Thoracic aorta (tissue), 2 donors: ENCODE data around the gene ZFP92. TPM values are rescaled to one million over a fixed set of nuclear protein-coding genes. Genes with fewer than 3 reads are reported as not detected.

ENCODE experiments used
- ATAC-seq: fragments of 150-250 bp; one replicate; pipeline ENCODE4 v1.8.0; 2017; ENCODE audit warnings: low read depth; ENCODE audit not compliant: insufficient number of reproducible peaks, low FRiP score
- DNase-seq: peaks from one replicate; pipeline ENCODE4 v3.0.0-alpha.2; 2020; ENCODE audit warnings: low spot score
- H3K27ac ChIP-seq, 2 donors: fragments of 200-600 bp; sonication (generic); 1 replicate in 1 of 2; 2 replicates in 1 of 2; pipeline ENCODE4 v1.5.1; 2016; ENCODE audit warnings: mild to moderate bottlenecking in 2 of 2, moderate library complexity in 2 of 2
- H3K27me3 ChIP-seq: fragments of 200-600 bp; sonication (generic); replicated peaks from 2 replicates; pipeline ENCODE4 v1.6.0; 2016; ENCODE audit warnings: mild to moderate bottlenecking; ENCODE audit not compliant: insufficient read depth
- H3K36me3 ChIP-seq: fragments of 200-600 bp; sonication (generic); one replicate; pipeline ENCODE4 v1.5.1; 2016
- H3K4me1 ChIP-seq, 2 donors: fragments of 200-600 bp; sonication (generic); 1 replicate in 1 of 2; 2 replicates in 1 of 2; pipeline versions ENCODE4 v1.5.1 to v1.6.0; 2016; ENCODE audit warnings: low read depth in 2 of 2, mild to moderate bottlenecking in 1 of 2; ENCODE audit not compliant: control insufficient read depth in 1 of 2
- H3K4me3 ChIP-seq: fragments of 200-600 bp; sonication (generic); 2 replicates; pipeline ENCODE4 v1.5.1; 2016; ENCODE audit warnings: mild to moderate bottlenecking
- H3K9me3 ChIP-seq: fragments of 200-600 bp; sonication (generic); 2 replicates; pipeline ENCODE4 v1.5.1; 2016
- total RNA-seq, 2 donors: library from RNA; depleted of rRNA; stranded (reverse); fragments of >200 nt; gene quantifications; one replicate each; pipeline versions ENCODE4 v1.1.0 to v1.2.3, GENCODE V29; 2016
- TF ChIP-seq, protein P1 (sequence below): fragments of 200-600 bp; sonication (generic); IDR thresholded peaks from one replicate; pipeline ENCODE4 v1.5.1; 2019; ENCODE audit warnings: antibody characterized with exemption

Gene ZFP92
- total RNA-seq, 2 donors from 2014 or later, result 0.95 to 1.2 TPM

DNA sequence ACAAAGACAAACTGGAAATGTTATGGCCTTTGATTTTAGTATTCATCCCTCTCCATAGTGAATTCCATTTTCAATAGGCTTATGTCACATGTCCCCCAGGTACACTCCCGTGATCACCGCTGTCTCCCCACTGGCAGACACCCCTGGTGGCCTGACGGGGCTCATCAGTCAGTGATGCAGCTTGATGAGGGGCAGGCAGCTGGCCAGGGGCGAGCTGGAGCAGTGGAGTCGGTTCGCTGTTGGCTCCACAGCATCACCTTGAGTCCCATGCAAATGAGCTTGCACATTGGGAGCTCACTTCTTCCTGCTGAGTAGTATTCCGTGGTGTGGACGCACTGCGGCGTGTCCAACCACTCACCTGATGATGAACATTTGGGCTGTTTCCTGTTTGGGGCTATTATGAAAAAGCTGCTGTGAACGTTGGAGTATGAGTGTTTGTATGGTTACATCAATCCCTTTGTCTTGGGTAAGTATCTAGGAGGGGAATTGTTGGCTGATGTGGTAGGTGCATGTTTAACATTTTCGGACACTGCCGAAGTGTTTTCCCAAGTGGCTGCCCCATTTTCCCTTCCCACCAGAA lies 29.4 kb downstream of the ZFP92 start:
- H3K27ac ChIP-seq, result no peak overlapping the region
- ATAC-seq, result no peak
- DNase-seq, result no peak
- TF ChIP-seq, protein P1, sequence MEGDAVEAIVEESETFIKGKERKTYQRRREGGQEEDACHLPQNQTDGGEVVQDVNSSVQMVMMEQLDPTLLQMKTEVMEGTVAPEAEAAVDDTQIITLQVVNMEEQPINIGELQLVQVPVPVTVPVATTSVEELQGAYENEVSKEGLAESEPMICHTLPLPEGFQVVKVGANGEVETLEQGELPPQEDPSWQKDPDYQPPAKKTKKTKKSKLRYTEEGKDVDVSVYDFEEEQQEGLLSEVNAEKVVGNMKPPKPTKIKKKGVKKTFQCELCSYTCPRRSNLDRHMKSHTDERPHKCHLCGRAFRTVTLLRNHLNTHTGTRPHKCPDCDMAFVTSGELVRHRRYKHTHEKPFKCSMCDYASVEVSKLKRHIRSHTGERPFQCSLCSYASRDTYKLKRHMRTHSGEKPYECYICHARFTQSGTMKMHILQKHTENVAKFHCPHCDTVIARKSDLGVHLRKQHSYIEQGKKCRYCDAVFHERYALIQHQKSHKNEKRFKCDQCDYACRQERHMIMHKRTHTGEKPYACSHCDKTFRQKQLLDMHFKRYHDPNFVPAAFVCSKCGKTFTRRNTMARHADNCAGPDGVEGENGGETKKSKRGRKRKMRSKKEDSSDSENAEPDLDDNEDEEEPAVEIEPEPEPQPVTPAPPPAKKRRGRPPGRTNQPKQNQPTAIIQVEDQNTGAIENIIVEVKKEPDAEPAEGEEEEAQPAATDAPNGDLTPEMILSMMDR, result no peak
- H3K36me3 ChIP-seq, result no peaks in the 10 kb centered on the region
- H3K4me3 ChIP-seq, result no peak overlapping the region
- H3K9me3 ChIP-seq, result no peaks in the 10 kb centered on the region
- H3K4me1 ChIP-seq, result no peaks in the 10 kb centered on the region
- no peaks in the 10 kb centered on the region for H3K27me3 ChIP-seq

DNA sequence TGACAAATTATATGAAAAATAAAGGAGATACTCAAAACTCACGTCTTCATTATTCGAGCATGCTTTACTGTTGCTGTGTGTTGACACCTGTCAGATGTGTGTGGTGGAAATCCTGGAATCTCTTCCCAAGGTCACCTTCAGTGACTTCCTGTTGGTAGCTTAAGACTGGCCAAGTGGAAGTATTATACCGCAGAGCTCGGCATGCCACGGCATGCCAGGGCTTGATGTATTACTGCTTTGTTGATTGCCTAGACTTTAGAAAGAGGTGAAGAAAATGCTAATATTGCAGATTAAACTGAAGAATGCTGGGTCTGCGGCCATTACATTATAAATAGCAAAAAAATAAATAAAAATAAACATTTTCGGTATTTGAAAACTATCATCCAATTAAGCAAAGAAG lies 30.0 kb downstream of the ZFP92 start:
- Histone ChIP-seq H3K4me3 (no peak overlapping the region), H3K27ac (no peak overlapping the region), H3K27me3 (no peaks in the 10 kb centered on the region), H3K9me3 (no peaks in the 10 kb centered on the region), H3K4me1 (no peaks in the 10 kb centered on the region), H3K36me3 (no peaks in the 10 kb centered on the region)
- ATAC-seq, result no peak
- DNase-seq, result no peak
- TF ChIP-seq, protein P1, result no peak

DNA sequence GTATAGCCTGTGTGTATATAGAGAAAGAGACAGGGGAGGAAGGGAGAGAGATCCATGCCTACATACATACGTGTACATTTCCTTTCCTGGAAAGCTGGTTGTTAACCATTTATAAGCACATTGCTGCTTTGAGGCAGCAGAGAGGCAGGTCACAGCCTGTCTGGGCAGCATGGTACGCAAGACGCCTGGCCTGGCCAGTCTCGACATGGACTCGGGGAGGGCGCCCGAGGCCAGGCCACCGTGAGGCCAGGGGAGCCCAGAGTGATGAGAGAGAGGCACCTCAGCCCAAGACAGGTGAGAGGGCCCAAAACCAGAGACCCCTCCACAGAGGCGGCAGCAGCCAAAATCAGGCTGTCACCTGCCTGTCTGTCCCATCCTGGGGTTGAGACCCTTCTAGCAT lies 30.7 kb downstream of the ZFP92 start:
- no peaks in the 10 kb centered on the region for H3K27me3 ChIP-seq
- no peaks in the 10 kb centered on the region for H3K36me3 ChIP-seq
- DNase-seq (no peak), ATAC-seq (no peak)
- TF ChIP-seq, protein P1, result no peak
- no peaks in the 10 kb centered on the region for H3K4me1 ChIP-seq
- H3K27ac ChIP-seq, result no peak overlapping the region
- no peaks in the 10 kb centered on the region for H3K9me3 ChIP-seq
- no peak overlapping the region for H3K4me3 ChIP-seq

DNA sequence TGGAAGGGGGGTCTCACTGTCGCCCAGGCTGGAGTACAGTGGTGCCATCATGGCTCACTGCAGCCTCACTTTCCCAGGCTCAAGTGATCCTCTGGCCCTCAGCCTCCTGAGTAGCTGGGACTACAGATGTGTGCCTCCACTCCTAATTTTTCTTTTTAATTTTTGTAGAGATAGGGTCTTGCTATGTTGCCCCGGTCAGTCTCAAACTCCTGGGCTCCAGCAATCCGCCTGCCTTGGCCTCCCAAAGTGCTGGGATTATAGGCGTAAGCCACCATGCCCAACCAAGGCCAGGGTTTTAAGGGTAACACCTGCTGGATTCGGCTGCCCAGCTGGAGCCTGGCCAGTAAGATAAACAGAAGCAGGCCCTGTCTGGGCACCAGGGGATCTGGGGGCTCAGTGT lies 31.2 kb downstream of the ZFP92 start:
- Histone ChIP-seq H3K27me3 (no peaks in the 10 kb centered on the region), H3K4me1 (no peaks in the 10 kb centered on the region), H3K4me3 (no peak overlapping the region), H3K36me3 (no peaks in the 10 kb centered on the region), H3K9me3 (no peaks in the 10 kb centered on the region), H3K27ac (no peak overlapping the region)
- TF ChIP-seq, protein P1, result no peak
- DNase-seq (no peak), ATAC-seq (no peak)

DNA sequence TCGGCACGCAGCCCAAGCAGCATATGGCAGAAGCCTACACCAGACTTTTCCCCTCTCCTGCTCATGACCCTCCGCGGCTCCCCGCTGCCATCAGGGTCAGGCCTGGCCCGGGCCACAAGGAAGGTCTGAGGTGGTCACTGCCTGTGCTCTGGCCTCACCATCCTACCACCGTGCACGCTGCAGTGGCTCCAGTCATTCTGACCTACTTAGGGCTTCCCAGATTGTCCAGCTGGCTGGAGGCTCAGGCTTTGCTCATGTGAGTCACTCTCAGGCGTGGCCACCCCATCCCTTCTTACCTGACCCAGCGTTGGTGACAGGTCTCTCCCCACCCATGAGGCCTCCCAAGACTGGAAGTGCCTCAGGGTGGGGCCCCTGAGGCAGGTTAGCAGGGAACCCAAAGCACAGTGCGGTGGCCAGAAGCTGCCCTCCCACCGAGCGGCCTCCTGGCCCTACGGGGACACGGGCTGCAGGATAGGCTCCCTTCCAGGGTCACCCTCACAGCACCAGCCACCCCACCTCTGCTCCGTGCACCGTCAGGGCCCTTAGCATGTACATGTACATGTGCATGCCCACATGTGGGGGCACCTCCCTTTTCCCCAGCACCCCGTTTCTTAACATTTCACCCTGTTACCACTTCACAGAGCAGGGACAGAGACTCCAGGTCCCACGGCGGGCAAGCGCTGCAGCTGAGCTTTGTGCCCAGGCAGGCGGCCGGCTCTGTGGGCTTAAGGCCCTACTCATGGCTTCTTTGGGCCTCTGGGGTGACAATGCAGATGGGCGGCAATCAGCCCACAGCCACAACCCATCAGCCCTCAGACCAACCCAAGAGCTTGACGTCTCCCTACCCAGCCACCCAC lies 32.4 kb downstream of the ZFP92 start:
- Histone ChIP-seq H3K4me1 (no peaks in the 10 kb centered on the region), H3K36me3 (no peaks in the 10 kb centered on the region), H3K9me3 (no peaks in the 10 kb centered on the region), H3K27ac (no peak overlapping the region), H3K27me3 (no peaks in the 10 kb centered on the region), H3K4me3 (no peak overlapping the region)
- DNase-seq, result no peak
- TF ChIP-seq, protein P1, result no peak
- ATAC-seq, result no peak
